ENCODE results near the gene SAE1. TPM values are rescaled to one million over a fixed set of nuclear protein-coding genes. Genes with fewer than 3 reads are reported as not detected.

Gene SAE1
- total and polyA plus RNA-seq, 10 of the 15 experiments (the other 5 are each of a cell fraction or from before 2014, with no cell fraction given): 62.0 to 246 (median 148) TPM

DNA sequence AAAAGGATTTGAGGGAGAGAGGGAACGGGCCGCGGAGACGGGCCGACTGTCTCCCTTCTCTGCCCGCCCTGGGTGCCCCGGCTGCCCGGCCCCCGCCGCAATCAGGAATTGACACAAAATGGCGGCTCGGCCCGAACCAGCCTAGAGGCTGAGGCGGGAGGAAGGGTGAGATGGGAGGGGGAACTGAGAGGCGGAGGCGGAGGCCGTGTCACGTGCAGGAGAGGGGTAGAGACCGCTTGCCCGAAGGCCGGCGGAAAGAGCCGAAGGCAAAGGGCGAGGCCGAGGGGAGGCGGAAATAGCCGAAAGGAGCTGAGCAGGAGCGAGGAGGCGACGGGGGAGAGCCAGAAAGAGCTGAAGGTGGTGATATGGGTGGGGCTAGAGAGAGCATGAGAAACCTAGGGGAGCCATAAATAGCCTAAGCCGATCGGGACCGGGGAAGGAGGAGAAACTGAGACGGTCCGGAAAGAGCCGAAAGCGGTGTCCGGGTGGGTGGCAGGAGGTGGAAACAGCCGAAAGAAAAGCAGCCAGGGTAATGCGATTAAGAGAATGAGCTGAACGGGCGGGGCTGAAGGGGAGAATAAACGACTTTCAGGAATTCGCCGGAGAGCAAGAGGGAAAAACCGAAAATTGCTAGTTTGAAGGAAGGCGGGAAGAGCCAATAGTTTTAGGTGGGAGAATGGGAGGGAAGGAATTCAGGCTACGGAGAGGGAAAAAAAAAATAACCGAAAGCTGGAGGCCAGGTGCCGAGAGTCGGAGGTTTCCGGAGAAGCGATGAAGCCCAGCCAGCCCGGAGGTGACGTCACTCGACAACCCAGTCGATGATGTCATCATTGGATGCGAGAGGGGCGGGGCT is 17.4 kb upstream of the SAE1 start, which contains the start of gene ZC3H4 (continued):
- TF ChIP-seq SMAD1 (IDR thresholded peaks at IDR 0.05; ENCODE audit: low read depth, partially characterized antibody): peak; percentile 89
- no peak for TF ChIP-seq CEBPB (IDR thresholded peaks at IDR 0.05; ENCODE audit: borderline replicate concordance in 1 of 2, low read depth in 2 of 2, low read length in 2 of 2)
- no peak for TF ChIP-seq EZH2 (IDR thresholded peaks at IDR 0.05; ENCODE audit: borderline replicate concordance, control insufficient read depth, low read depth, low read length)
- peak; percentile 96 for TF ChIP-seq MEF2B (IDR thresholded peaks at IDR 0.05; ENCODE audit: partially characterized antibody, poor library complexity, severe bottlenecking)
- no peak for TF ChIP-seq NR2C1 (IDR thresholded peaks at IDR 0.05)
- TF ChIP-seq NFIC (IDR thresholded peaks at IDR 0.05; ENCODE audit: low read depth, low read length): peak; percentile 47; the same call in 1 of the 2 replicates
- no peak for TF ChIP-seq PAX5 (IDR thresholded peaks at IDR 0.05; ENCODE audit: borderline replicate concordance, low read depth, low read length)
- TF ChIP-seq, protein P1, sequence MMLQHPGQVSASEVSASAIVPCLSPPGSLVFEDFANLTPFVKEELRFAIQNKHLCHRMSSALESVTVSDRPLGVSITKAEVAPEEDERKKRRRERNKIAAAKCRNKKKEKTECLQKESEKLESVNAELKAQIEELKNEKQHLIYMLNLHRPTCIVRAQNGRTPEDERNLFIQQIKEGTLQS (IDR thresholded peaks at IDR 0.05; ENCODE audit: borderline replicate concordance, extremely low read depth, low read depth, low read length): peak; percentile 70; the same call in 1 of the 2 replicates
- no peak for TF ChIP-seq NRF1 (conservative IDR thresholded peaks at IDR 0.05; ENCODE audit: low read depth, low read length)
- TF ChIP-seq, protein P2, sequence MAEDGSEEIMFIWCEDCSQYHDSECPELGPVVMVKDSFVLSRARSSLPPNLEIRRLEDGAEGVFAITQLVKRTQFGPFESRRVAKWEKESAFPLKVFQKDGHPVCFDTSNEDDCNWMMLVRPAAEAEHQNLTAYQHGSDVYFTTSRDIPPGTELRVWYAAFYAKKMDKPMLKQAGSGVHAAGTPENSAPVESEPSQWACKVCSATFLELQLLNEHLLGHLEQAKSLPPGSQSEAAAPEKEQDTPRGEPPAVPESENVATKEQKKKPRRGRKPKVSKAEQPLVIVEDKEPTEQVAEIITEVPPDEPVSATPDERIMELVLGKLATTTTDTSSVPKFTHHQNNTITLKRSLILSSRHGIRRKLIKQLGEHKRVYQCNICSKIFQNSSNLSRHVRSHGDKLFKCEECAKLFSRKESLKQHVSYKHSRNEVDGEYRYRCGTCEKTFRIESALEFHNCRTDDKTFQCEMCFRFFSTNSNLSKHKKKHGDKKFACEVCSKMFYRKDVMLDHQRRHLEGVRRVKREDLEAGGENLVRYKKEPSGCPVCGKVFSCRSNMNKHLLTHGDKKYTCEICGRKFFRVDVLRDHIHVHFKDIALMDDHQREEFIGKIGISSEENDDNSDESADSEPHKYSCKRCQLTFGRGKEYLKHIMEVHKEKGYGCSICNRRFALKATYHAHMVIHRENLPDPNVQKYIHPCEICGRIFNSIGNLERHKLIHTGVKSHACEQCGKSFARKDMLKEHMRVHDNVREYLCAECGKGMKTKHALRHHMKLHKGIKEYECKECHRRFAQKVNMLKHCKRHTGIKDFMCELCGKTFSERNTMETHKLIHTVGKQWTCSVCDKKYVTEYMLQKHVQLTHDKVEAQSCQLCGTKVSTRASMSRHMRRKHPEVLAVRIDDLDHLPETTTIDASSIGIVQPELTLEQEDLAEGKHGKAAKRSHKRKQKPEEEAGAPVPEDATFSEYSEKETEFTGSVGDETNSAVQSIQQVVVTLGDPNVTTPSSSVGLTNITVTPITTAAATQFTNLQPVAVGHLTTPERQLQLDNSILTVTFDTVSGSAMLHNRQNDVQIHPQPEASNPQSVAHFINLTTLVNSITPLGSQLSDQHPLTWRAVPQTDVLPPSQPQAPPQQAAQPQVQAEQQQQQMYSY (CRISPR knock-in tag; IDR thresholded peaks at IDR 0.05): peak; percentile 93
- TF ChIP-seq SIN3A (IDR thresholded peaks at IDR 0.05; ENCODE audit: low read depth, low read length): peak; percentile 66; the same call in 1 of the 2 replicates
- TF ChIP-seq, protein P3, sequence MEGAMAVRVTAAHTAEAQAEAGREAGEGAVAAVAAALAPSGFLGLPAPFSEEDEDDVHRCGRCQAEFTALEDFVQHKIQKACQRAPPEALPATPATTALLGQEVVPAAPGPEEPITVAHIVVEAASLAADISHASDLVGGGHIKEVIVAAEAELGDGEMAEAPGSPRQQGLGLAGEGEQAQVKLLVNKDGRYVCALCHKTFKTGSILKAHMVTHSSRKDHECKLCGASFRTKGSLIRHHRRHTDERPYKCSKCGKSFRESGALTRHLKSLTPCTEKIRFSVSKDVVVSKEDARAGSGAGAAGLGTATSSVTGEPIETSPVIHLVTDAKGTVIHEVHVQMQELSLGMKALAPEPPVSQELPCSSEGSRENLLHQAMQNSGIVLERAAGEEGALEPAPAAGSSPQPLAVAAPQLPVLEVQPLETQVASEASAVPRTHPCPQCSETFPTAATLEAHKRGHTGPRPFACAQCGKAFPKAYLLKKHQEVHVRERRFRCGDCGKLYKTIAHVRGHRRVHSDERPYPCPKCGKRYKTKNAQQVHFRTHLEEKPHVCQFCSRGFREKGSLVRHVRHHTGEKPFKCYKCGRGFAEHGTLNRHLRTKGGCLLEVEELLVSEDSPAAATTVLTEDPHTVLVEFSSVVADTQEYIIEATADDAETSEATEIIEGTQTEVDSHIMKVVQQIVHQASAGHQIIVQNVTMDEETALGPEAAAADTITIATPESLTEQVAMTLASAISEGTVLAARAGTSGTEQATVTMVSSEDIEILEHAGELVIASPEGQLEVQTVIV (IDR thresholded peaks at IDR 0.05; ENCODE audit: borderline replicate concordance, partially characterized antibody): no peak
- TF ChIP-seq SIX5 (IDR thresholded peaks at IDR 0.05; ENCODE audit: low read depth, low read length, severe bottlenecking): peak; percentile 2
- TF ChIP-seq PAX8 (IDR thresholded peaks at IDR 0.05): no peak
- TF ChIP-seq, protein P4, sequence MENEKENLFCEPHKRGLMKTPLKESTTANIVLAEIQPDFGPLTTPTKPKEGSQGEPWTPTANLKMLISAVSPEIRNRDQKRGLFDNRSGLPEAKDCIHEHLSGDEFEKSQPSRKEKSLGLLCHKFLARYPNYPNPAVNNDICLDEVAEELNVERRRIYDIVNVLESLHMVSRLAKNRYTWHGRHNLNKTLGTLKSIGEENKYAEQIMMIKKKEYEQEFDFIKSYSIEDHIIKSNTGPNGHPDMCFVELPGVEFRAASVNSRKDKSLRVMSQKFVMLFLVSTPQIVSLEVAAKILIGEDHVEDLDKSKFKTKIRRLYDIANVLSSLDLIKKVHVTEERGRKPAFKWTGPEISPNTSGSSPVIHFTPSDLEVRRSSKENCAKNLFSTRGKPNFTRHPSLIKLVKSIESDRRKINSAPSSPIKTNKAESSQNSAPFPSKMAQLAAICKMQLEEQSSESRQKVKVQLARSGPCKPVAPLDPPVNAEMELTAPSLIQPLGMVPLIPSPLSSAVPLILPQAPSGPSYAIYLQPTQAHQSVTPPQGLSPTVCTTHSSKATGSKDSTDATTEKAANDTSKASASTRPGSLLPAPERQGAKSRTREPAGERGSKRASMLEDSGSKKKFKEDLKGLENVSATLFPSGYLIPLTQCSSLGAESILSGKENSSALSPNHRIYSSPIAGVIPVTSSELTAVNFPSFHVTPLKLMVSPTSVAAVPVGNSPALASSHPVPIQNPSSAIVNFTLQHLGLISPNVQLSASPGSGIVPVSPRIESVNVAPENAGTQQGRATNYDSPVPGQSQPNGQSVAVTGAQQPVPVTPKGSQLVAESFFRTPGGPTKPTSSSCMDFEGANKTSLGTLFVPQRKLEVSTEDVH (IDR thresholded peaks at IDR 0.05; ENCODE audit: low read depth, partially characterized antibody): peak; percentile 57
- TF ChIP-seq KAT2A (conservative IDR thresholded peaks at IDR 0.05; ENCODE audit: control insufficient read depth, low read depth, low read length): no peak
- peak; percentile 100 for TF ChIP-seq ATF7 (IDR thresholded peaks at IDR 0.05; ENCODE audit: low read depth)
- peak; percentile 13; the same call in 1 of the 2 replicates for TF ChIP-seq DPF2 (IDR thresholded peaks at IDR 0.05)
- peak; percentile 21; the same call in 1 of the 2 replicates for TF ChIP-seq MTA2 (IDR thresholded peaks at IDR 0.05; ENCODE audit: low read depth)

All from GM12878 (cell line).